HG02973 (cell line): ENCODE measurements around the gene TMEM244.
"Not testable (repeated sequence)": the region's sequence is repeated elsewhere in the genome, so short reads cannot be mapped to it uniquely, and the experiment has no call there.

ENCODE experiments used
- ATAC-seq: cut with Tn5 transposase; IDR thresholded peaks from one replicate; pipeline ENCODE4 v1.9.1; 2021; ENCODE audit warnings: moderate library complexity; ENCODE audit not compliant: unreplicated experiment

TMEM244 gene

GRCh38 chr6:129860908-129861665, at the start of gene TMEM244:
Gene TMEM244 (minus strand): TSS chr6:129861315. CDS start chr6:129861188, 127 bp downstream.
- no peak for ATAC-seq

GRCh38 chr6:129908858-129909257, 47.7 kb upstream of the TMEM244 start:
- ATAC-seq: peak; percentile 84

DNA sequence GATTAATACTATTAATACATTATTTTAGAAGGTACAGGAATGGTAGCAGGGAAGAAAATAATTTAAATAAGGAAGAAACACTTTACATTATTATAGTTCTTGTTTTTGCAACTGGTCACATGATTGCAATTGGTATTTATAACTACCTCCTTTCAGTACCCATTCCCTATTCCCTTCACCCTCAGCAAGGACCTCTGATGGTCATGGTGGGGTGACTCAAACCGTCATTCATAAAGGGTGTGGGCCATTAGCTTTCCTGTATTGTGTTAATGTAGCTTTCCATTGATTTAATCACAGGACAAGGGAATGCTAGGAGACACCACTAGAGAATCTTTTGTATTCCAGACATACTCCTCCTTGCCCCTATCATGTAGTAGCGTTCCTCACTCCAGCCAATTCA, 47.2 kb upstream of the TMEM244 start:
- no peak for ATAC-seq

DNA sequence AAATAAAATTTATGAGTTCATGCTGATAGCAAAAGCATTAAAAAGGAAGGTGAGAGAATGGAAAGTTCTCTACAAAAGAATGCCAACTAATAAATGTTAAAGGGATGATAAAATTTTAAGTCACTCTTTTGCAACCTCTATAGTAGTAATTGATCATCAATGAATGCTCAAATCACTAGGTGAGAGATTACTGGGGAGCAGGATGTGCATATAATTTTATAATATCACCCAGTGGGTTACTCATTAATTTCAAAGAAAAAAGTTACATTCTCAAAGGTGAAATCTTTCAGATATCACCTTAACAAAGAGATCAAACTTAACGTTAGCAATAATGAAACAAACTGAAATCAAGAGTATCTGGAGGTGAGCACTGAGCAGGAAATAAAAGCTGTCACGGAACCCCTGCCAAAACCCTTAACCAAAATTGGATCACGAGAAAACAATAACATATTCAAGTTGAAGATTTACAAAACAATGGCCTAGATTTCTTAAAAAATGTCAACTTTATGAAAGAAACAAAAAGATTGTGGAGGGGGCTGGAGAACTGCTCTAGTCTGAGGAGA, 45.5 kb upstream of the TMEM244 start:
- ATAC-seq: no peak

GRCh38 chr6:129903082-129903481, 42.0 kb upstream of the TMEM244 start:
- ATAC-seq: peak; percentile 71

DNA sequence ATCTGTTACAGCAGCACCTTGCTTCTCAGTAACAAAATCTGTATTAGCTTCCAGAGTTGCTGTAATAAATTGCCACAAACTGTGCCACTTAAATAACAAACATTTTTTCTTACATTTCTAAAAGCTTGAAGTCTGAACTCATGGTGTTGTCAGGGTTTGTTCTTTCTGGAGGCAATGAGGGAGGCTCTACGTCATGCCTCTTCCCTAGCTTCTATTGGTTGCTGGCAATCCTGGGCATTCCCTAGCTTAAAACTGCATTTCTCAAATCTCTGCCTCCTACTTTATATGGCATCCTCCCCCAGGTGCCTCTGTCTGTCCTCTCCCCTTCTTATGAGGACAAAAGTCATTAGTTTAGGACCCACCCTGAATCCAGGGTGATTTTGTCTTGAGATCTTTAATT, 41.6 kb upstream of the TMEM244 start:
- ATAC-seq: no peak

GRCh38 chr6:129901910-129902309, 40.8 kb upstream of the TMEM244 start:
- ATAC-seq: peak; percentile 50

DNA sequence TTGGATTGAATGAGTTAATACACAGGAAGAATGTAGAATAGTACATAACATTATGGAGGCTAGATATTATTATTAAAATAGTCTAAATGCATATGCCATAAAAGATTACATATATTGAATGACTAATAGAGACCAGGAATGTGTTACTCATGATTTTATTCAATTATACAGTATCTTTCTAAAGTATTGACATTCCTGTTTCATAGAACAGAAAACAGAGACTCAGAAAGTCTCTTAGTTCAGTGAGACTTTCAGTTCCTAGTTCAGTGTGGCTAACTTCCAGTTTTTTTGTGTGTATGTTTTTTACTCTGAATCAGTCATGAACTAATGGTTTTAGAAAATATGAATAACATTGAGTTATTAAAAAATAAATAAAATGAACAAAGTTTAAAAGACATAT, 34.6 kb upstream of the TMEM244 start:
- peak; percentile 77 for ATAC-seq

DNA sequence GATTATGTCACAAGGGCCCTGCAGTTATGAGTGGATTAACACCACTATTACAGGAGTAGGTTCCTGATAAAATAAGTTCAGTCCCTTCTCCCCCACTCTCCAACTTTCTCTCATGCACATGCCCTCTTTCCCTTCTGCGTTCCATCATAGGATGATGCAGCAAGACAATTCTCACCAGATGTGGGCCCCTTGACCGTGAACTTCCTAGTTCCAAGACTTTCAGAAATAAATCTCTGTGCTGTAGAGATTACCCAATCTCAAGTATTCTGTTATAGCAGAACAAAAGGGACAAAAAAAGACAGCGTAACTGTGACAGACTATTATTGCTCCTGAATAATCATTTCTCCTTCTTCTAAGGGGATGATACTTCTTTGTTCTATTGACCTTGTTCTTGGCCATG, 33.8 kb upstream of the TMEM244 start:
- no peak for ATAC-seq

GRCh38 chr6:129893640-129894039, 32.5 kb upstream of the TMEM244 start:
- ATAC-seq: no peak

DNA sequence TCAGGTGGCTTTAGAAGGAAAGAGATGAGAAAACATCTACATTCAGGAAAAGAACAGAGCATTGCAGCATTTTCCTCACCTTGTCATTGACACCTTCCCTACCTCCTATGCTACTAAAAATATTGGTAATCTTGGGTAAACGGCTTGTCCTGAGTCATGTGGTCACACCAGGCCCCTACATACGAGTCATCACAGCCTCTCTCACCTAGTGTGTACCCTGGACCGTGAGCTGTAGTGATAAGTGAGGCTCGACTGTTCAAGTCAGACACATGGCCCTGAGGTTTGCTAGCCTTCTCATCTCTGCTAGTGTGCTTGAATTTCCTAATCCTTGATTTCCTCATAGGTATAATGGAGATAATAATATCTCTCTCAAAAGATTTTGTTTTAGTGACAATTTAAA, 29.6 kb upstream of the TMEM244 start:
- ATAC-seq: no peak

DNA sequence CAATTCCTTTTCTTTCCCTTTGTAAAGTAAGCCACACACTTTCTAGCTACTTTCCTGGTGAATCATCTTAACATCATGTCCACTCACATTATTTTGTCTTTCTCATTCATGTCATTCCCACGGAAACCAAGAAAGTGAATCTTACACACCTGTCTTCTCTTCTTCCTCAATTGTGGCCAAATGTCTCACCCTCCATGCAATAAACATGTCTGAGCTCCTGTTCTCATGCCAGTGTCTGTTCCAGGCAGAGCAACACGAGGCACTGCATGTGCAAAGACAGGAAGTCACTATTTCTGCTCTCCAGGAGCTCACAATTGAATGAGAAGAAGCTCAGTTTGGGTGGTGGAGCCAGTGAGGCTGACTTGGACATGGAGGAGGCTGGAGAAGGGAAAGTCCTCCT, 29.0 kb upstream of the TMEM244 start:
- peak; percentile 43 for ATAC-seq

GRCh38 chr6:129889580-129889979, 28.5 kb upstream of the TMEM244 start:
- ATAC-seq: no peak

- no peak for ATAC-seq
Measured at GRCh38 chr6:129886401-129887155, 25.5 kb upstream of the TMEM244 start.

- no peak for ATAC-seq
Measured at GRCh38 chr6:129884211-129884610, 23.1 kb upstream of the TMEM244 start.

GRCh38 chr6:129882510-129883023, 21.5 kb upstream of the TMEM244 start:
- peak; percentile 94 for ATAC-seq

- not testable (repeated sequence) for ATAC-seq
Measured at GRCh38 chr6:129877894-129878293, 16.8 kb upstream of the TMEM244 start.

DNA sequence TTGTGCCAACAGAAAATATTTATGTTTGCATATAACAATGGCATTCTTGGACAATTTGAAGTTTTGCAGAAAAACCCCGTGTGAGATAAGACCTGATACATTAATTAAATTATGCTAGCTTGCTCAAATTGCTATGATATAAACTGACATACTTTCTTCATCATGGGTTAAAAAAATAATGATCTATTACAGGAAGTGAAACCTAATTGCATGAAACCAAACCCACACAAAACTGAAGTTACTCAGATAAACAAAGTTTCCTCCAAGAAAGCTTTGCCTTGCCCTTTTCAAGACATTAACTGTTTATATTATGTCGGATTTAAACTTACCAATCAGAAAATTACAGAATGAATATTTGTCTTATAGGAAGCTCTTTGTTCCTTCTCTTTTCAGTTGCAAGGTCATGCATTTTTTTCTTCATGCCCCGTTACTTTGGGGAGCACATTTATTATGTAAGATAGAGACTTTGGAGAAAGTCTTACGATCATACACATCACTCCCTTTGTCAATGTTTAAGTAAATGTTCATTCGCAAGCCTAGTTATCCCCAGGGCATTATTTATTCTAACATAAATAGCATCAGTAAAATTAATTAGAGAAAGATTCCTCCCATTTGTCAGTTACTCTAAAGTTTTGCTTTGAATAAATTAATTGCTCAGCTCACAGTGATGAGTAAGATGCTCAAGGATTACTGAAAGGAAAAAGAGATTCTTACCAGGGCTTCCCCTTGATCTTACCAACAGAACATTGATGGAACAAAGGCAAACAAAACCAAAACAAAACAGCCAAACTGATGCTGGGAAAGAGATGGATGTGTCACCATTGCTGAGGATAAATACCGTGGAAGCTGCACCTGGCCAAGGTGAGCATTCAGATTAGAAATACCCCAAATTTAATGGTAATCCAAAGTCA, 14.8 kb upstream of the TMEM244 start:
- ATAC-seq: peak; percentile 89

DNA sequence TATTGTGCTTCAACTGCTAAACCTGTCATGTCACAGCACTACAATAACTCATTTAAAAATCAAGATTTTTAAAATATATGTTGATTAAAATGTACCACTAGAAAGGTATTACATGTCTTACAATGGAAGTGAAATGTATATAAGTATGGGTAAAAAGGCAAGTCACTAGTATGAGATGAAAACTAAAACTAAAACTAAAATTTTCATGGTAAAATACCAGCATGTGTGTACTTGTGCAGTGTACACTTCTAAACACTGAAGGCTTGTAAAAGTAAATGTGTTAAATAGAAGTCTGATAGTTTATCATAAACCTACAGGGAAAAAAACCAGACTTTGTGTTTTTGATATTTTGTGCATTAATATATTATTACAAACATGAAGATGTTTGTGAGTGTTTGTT, 13.7 kb upstream of the TMEM244 start:
- no peak for ATAC-seq

DNA sequence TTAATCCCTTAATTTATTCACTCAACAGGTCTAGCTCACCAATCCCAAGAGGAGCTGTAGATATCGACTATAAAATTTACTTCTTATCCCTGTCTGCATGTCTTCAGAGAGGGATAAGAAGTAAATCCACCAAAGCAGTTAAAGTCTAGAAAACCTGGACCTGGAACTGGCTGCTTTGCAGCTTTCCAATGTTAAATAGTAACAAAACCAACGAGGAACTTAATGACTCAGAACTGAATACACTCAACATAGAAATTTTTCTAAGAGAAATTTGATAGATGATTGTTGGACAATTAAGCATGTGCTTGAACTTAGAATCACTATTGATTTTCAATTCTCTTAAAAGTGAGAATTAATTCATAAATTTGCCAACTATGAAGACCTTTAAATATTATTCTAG, 11.5 kb upstream of the TMEM244 start:
- ATAC-seq: no peak

DNA sequence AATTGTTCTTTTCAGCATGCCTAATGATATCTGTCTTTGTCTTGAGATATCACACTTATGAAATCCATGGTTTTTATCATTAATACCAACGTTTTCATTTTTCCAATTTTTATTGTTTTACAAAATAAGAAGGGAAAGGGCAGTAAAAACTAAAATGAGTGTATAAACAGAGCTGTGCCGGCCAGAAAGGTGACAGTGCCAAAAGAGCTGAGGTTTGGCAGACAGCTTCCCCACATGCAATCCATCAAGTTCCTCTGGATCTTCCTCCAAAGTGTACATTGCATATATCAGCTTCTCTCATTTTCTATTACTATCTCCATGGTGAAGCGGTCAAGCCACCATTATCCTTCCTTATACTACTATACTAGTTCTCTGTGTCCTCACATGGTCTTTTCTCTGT, 10.1 kb upstream of the TMEM244 start:
- no peak for ATAC-seq
